Chondrocyte (in vitro differentiated cells): ENCODE measurements around the gene SQOR. TPM values are rescaled to one million over a fixed set of nuclear protein-coding genes. Genes with fewer than 3 reads are reported as not detected.

Source experiments
- DNase-seq: peaks from one replicate; pipeline ENCODE4 v3.0.0; 2021; ENCODE audit warnings: mixed read lengths, low spot score
- H3K27ac Mint-ChIP-seq: one replicate; pipeline ENCODE4 v1.8.0; 2021; ENCODE audit warnings: mild to moderate bottlenecking, moderate library complexity, mixed read lengths; ENCODE audit not compliant: unreplicated experiment
- H3K27me3 Mint-ChIP-seq: 2 replicates; pipeline ENCODE4 v1.8.0; 2021; ENCODE audit warnings: low read depth, mixed read lengths
- H3K36me3 Mint-ChIP-seq: 2 replicates; pipeline ENCODE4 v1.8.0; 2021; ENCODE audit warnings: low read depth, mixed read lengths
- H3K4me1 Mint-ChIP-seq: 2 replicates; pipeline ENCODE4 v1.8.0; 2021; ENCODE audit warnings: low read depth, mild to moderate bottlenecking, mixed read lengths
- H3K4me3 Mint-ChIP-seq: one replicate; pipeline ENCODE4 v1.8.0; 2021; ENCODE audit warnings: mild to moderate bottlenecking, moderate library complexity, mixed read lengths; ENCODE audit not compliant: unreplicated experiment
- H3K9me3 Mint-ChIP-seq: 2 replicates; pipeline ENCODE4 v1.8.0; 2021; ENCODE audit warnings: low read depth, mixed read lengths
- total RNA-seq: library from RNA; stranded (reverse); gene quantifications from 3 replicates; pipeline ENCODE4 v1.2.1, GENCODE V29; 2021
- TF ChIP-seq, protein P1 (sequence below): fragments of 200-600 bp; sonication (generic); IDR thresholded peaks from 2 replicates; pipeline ENCODE4 v1.5.0; 2021; ENCODE audit warnings: antibody characterized with exemption, mild to moderate bottlenecking, moderate library complexity

The SQOR gene
- total RNA-seq, 1 donor from 2014 or later, result 10.9 TPM

DNA sequence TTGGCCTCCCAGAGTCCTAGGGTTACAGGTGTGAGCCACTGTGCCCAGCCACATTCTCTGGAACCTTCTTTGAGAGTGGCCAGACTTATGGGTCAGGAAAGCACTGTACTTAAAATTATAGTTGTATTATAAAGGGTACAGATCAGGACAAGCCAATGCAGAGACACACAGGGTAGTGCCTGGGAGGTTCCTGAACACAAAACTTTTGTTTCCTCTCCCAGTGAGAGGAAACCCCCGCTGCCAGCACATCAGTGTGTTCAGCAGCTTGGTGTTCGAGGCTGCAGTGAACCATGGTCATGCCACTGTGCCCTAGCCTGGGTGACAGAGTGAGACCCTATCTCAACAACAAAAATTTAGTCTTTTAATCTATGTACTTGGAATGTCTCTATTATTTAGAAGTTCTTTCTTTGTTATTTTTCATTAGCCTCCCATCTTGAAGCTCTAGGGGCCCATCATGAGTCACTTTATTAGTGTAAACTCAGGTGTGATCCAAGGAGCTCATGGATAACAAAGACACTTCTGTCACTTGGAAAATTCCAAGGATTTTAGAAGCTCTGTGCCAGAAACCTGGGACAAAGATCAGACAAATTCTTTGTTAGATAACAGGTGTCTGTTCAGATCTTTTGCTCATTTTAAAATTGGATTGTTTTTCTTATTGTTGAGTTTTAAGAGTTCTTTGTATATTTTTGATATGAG, 39.8 kb upstream of the SQOR start:
- H3K9me3 Mint-ChIP-seq, result no peaks in the 10 kb centered on the region

DNA sequence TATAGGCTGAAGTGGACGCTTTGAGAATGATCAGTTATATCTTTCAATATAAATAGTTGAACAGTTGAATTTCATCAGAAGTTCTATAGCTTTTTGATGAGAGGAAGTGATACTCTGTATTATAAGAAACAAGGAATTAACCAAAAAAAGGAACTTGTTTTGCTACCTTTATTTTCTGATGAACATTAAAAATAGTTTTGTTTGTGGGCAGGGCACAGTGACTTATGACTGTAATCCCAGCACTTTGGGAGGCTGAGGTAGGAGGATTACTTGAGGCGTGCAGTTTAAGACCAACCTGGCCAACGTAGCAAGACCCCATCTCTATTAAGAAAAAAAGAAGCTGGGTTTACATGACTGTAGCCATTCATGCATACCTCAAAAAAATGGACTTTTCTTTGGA, 30.9 kb upstream of the SQOR start:
- TF ChIP-seq, protein P1, sequence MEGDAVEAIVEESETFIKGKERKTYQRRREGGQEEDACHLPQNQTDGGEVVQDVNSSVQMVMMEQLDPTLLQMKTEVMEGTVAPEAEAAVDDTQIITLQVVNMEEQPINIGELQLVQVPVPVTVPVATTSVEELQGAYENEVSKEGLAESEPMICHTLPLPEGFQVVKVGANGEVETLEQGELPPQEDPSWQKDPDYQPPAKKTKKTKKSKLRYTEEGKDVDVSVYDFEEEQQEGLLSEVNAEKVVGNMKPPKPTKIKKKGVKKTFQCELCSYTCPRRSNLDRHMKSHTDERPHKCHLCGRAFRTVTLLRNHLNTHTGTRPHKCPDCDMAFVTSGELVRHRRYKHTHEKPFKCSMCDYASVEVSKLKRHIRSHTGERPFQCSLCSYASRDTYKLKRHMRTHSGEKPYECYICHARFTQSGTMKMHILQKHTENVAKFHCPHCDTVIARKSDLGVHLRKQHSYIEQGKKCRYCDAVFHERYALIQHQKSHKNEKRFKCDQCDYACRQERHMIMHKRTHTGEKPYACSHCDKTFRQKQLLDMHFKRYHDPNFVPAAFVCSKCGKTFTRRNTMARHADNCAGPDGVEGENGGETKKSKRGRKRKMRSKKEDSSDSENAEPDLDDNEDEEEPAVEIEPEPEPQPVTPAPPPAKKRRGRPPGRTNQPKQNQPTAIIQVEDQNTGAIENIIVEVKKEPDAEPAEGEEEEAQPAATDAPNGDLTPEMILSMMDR, result no peak
- Mint-ChIP-seq H3K36me3 (peaks cover 10% of the 10 kb centered on the region), H3K4me1 (peaks cover 4% of the 10 kb centered on the region), H3K4me3 (no peak overlapping the region), H3K27ac (no peak overlapping the region), H3K9me3 (no peaks in the 10 kb centered on the region), H3K27me3 (no peaks in the 10 kb centered on the region)
- no peak for DNase-seq

More for the DNA sequence above, 39.8 kb upstream of the SQOR start:
- Mint-ChIP-seq H3K27ac (peak overlapping the region; percentile 41), H3K36me3 (peaks cover 13% of the 10 kb centered on the region), H3K4me1 (peaks cover 7% of the 10 kb centered on the region), H3K27me3 (no peaks in the 10 kb centered on the region), H3K4me3 (no peak overlapping the region)
- TF ChIP-seq, protein P1, result no peak
- DNase-seq, result no peak

DNA sequence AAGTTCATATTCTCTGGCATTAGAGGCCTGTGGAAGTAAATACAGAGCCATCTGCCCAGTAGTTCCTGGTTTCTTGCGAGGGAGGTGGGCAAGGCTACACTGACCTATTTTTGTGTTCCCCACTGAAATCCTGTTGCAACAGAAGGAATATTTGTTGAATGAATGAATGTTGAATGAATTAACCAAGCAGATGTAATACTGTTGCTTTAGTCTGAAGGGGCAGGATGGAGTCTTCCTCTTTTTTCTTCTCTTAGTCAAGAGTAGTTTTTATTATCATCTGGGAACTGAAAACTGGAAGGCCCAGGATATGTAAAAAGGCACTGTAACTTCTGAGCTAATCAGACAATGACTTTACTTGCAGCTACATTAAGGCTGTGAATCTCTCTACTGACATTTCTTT, 30.5 kb upstream of the SQOR start:
- H3K4me1 Mint-ChIP-seq, result peaks cover 4% of the 10 kb centered on the region
- H3K27ac Mint-ChIP-seq, result peak overlapping the region; percentile 46
- no peak overlapping the region for H3K4me3 Mint-ChIP-seq
- peaks cover 10% of the 10 kb centered on the region for H3K36me3 Mint-ChIP-seq
- DNase-seq, result no peak
- TF ChIP-seq, protein P1, result no peak
- no peaks in the 10 kb centered on the region for H3K27me3 Mint-ChIP-seq
- no peaks in the 10 kb centered on the region for H3K9me3 Mint-ChIP-seq

DNA sequence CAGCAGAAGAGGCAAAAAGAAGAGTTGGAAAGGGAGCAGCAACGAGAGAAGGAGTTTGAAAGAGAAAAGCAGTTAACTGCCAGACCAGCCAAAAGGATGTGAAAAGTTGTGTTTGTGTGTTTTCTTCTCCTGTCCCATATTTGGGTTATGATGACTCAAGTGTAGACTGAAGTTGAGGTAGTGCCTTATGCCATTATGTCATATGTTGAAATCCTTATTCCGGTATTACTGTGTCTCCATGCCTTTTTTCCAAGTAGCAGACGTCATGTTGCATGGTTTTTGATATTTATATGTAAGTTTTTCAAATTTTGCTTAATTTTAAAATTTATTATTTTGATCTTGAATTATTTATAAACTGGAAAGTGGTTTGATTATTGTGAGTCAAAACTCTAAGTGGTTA, 28.4 kb upstream of the SQOR start:
- TF ChIP-seq, protein P1, result no peak
- no peaks in the 10 kb centered on the region for H3K9me3 Mint-ChIP-seq
- DNase-seq, result no peak
- H3K4me1 Mint-ChIP-seq, result peaks cover 4% of the 10 kb centered on the region
- no peak overlapping the region for H3K27ac Mint-ChIP-seq
- H3K36me3 Mint-ChIP-seq, result peaks cover 10% of the 10 kb centered on the region
- H3K27me3 Mint-ChIP-seq, result no peaks in the 10 kb centered on the region
- H3K4me3 Mint-ChIP-seq, result no peak overlapping the region

DNA sequence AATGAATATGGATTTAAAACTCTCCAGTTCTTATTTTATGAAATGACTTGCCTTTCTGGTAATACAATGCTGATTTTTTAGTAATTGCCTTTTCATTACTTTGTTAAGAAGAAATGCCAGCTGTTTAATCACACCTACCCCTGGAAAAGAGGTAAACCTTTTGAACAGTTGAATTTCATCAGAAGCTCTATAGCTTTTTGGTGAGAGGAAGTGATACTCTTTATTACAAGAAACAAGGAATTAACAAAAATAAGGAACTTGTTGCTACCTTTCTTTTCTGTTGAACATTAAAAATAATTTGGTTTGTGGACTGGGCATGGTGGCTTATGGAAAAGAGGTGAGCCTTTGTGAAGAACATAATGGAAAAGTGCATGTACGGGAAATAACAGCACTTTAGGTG, 28.0 kb upstream of the SQOR start:
- Mint-ChIP-seq H3K27me3 (no peaks in the 10 kb centered on the region), H3K4me1 (peaks cover 4% of the 10 kb centered on the region), H3K4me3 (no peak overlapping the region), H3K9me3 (no peaks in the 10 kb centered on the region), H3K27ac (no peak overlapping the region), H3K36me3 (peaks cover 10% of the 10 kb centered on the region)
- no peak for DNase-seq
- TF ChIP-seq, protein P1, result no peak
